GM13977 (cell line): ENCODE data around the gene PARD3.

Source experiments
- DNase-seq: peaks from one replicate; pipeline ENCODE4 v3.0.0; 2012; ENCODE audit warnings: low spot score
- in situ Hi-C: fragments of 300-500 bp; cut with MboI; formaldehyde crosslinking; loops from one replicate; pipeline ENCODE4 v1.12.0; 2022; ENCODE audit warnings: low sequenced_read_pairs, low pct_unique_long_range_greater_than_20kb, mixed read lengths, inconsistent platforms; ENCODE audit not compliant: unreplicated experiment
- TF ChIP-seq, protein P1 (sequence below): IDR thresholded peaks from 2 replicates; pipeline ENCODE4 v1.5.1; 2012; ENCODE audit warnings: mild to moderate bottlenecking, control low read depth; ENCODE audit not compliant: insufficient read depth; ENCODE audit errors: extremely low read depth, missing control alignments

Gene PARD3

DNA sequence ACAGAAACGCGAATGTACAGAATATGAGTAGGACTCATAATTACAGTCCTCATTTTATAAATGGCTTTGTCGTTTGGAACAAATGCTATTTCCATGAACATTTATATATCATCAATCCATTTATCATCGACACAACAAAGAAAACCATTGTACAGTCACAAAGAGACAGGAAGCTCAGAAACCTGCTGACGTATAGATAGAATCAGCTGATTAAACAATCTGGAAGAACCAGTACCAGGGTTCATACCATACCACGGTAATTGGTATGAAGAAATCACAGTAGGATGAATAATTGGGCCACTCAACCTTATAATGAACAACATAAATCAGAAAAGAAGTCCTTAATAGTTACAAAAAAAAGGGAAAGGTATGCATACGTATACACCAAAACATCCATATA is 295.0 kb downstream of the PARD3 start:
- DNase-seq: no peak
- TF ChIP-seq, protein P1, sequence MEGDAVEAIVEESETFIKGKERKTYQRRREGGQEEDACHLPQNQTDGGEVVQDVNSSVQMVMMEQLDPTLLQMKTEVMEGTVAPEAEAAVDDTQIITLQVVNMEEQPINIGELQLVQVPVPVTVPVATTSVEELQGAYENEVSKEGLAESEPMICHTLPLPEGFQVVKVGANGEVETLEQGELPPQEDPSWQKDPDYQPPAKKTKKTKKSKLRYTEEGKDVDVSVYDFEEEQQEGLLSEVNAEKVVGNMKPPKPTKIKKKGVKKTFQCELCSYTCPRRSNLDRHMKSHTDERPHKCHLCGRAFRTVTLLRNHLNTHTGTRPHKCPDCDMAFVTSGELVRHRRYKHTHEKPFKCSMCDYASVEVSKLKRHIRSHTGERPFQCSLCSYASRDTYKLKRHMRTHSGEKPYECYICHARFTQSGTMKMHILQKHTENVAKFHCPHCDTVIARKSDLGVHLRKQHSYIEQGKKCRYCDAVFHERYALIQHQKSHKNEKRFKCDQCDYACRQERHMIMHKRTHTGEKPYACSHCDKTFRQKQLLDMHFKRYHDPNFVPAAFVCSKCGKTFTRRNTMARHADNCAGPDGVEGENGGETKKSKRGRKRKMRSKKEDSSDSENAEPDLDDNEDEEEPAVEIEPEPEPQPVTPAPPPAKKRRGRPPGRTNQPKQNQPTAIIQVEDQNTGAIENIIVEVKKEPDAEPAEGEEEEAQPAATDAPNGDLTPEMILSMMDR: no peak
- in situ Hi-C loops: loop anchor here (25.0 kb wide), 1 partner anchor 117 kb away; no protein-coding TSS in a partner anchor

DNA sequence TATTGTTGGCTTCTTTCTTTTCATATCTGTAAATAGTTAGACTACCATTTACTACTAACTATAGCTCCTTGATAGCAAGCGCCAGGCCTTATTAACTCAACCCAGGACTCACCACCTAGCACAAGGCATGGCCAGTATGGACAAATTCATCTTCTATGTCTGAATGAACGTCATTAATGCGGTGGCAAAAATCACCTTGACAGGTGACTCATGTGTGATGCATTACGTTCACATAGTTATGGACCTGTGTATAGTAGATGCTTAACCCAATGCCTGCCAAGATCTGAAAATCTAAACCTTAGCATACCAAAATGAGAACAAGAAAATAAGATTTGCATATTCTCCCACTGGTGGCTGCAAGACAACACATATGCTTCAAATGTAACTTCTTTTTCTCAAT is 300.8 kb downstream of the PARD3 start:
- DNase-seq: no peak
- TF ChIP-seq, protein P1: no peak
- in situ Hi-C loops: loop anchor here (25.0 kb wide), 1 partner anchor 123 kb away; no protein-coding TSS in a partner anchor

DNA sequence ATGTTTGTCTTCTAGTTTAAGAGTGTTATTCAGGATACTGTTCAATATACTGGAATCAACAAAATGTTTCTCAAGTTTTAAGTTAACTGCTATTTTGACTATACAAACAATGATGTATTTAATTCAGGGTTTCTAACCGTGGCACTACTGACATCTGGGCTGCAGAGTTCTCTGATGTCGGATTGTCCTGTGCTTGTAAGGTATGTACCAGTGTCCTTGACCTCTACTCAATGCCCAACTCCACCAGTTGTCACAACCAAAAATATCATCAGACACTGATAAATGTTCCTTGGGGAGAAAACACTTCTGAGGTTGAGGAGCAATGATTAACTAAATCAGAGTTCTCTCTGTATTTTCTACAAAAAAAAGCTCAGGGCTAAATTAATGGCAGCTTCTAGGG is 301.5 kb downstream of the PARD3 start:
- TF ChIP-seq, protein P1: no peak
- in situ Hi-C loops: loop anchor here (25.0 kb wide), 1 partner anchor 124 kb away; no protein-coding TSS in a partner anchor
- DNase-seq: no peak

DNA sequence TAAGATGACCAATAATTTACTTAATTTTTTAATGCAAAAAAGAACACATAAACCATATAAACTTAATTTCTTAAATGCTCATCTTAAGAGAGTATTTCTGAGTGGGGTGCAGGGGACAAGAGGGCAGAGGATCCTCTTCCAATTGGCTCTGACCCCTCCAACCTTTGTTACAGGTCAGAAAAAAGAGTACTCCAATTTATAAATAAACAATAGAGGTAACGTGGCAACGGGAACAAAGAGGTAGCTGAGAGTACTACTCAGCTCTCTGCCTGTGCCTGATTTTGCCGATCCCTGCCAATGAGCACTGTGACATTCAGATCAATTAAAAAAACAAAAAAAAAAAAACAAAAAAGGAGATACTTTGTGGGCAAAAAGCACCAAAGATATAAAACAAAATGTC is 307.9 kb downstream of the PARD3 start:
- in situ Hi-C loops: loop anchor here (25.0 kb wide), 1 partner anchor 130 kb away; no protein-coding TSS in a partner anchor
- DNase-seq: no peak
- TF ChIP-seq, protein P1: no peak

DNA sequence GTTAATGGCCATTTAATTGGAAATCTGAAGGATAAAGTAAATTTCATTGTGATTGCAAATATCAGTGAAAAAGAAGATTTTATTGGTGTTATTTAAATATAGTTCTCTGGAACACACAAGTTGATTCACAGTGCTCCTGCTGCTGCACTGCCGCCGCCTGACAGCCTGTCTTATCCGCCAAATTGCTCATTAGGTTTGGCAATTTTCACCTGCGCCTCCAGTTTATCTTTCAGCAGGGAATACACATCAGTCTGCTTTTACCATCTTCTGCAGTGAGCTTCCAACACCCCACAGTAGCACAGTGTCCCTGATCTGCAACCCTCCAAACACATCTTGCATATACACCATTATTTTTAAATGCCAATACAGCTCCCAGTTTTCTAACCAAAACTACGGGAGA is 308.3 kb downstream of the PARD3 start:
- TF ChIP-seq, protein P1: no peak
- in situ Hi-C loops: loop anchor here (25.0 kb wide), 1 partner anchor 131 kb away; no protein-coding TSS in a partner anchor
- DNase-seq: no peak

DNA sequence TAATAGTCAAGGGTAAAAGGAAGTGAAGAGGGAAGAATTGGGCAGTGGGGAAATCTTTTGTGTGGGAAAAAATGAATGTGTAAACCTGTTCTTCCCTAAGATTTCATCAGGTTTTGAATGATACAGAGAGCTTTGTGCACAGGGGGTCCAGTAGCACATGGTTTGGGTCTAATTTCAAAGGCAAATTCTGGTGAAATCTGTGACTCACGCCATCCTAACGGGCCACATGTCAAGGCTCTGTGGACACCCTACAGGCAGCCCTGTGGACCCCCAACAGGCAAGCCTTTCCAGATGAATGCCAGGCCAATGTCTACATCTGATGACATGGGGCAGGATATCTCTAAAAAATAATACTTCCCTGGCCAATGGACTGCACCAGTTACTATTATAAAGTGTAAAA is 309.8 kb downstream of the PARD3 start:
- TF ChIP-seq, protein P1: no peak
- in situ Hi-C loops: loop anchor here (25.0 kb wide), 1 partner anchor 132 kb away; no protein-coding TSS in a partner anchor
- DNase-seq: no peak
